ENCODE measurements around the gene TAOK3.

The TAOK3 gene

DNA sequence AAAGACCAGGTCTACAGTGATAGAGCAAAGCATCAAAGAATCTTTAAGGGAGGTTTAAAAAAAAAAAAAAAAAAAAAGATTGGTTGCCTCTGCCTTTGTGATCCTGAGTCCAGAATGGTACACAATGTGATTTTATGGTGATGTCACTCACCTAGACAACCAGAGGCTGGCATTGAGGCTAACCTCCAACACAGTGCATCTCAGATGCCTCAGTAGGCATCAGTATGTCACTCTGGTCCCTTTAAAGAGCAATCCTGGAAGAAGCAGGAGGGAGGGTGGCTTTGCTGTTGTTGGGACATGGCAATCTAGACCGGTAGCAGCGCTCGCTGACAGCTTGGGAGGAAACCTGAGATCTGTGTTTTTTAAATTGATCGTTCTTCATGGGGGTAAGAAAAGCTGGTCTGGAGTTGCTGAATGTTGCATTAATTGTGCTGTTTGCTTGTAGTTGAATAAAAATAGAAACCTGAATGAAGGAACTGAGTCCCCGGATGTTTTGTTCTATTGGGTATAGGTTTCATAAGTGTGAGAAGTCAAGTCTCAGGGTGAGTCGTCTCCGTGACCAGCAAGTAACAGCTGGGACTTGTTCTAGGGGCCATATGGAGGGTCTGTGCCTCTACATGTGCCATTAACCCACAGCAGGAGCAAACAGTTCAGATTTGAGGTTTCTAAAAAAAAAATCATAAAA, 227.5 kb downstream of the TAOK3 start:
- Mint-ChIP-seq H3K36me3 (ENCODE audit: low read depth) (peaks cover 68% of the 10 kb centered on the region), H3K9me3 (no peaks in the 10 kb centered on the region), H3K4me3 (no peak overlapping the region), H3K4me1 (no peaks in the 10 kb centered on the region), H3K27me3 (ENCODE audit: low read depth) (no peaks in the 10 kb centered on the region), H3K27ac (no peak overlapping the region)
- TF ChIP-seq, protein P1, sequence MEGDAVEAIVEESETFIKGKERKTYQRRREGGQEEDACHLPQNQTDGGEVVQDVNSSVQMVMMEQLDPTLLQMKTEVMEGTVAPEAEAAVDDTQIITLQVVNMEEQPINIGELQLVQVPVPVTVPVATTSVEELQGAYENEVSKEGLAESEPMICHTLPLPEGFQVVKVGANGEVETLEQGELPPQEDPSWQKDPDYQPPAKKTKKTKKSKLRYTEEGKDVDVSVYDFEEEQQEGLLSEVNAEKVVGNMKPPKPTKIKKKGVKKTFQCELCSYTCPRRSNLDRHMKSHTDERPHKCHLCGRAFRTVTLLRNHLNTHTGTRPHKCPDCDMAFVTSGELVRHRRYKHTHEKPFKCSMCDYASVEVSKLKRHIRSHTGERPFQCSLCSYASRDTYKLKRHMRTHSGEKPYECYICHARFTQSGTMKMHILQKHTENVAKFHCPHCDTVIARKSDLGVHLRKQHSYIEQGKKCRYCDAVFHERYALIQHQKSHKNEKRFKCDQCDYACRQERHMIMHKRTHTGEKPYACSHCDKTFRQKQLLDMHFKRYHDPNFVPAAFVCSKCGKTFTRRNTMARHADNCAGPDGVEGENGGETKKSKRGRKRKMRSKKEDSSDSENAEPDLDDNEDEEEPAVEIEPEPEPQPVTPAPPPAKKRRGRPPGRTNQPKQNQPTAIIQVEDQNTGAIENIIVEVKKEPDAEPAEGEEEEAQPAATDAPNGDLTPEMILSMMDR (IDR thresholded peaks at IDR 0.05; ENCODE audit: unreplicated experiment in 3 of 3), result no peak

DNA sequence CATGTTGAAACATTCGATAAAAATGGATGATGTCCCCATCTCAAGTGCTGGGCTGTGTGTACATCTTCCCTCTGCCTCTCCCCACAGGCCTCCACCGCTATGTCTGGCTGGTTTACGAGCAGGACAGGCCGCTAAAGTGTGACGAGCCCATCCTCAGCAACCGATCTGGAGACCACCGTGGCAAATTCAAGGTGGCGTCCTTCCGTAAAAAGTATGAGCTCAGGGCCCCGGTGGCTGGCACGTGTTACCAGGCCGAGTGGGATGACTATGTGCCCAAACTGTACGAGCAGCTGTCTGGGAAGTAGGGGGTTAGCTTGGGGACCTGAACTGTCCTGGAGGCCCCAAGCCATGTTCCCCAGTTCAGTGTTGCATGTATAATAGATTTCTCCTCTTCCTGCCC, 228.2 kb downstream of the TAOK3 start:
- no peak overlapping the region for H3K4me3 Mint-ChIP-seq
- H3K9me3 Mint-ChIP-seq, result no peaks in the 10 kb centered on the region
- H3K4me1 Mint-ChIP-seq, result no peaks in the 10 kb centered on the region
- peaks cover 71% of the 10 kb centered on the region for H3K36me3 Mint-ChIP-seq (ENCODE audit: low read depth)
- H3K27ac Mint-ChIP-seq, result no peak overlapping the region
- no peaks in the 10 kb centered on the region for H3K27me3 Mint-ChIP-seq (ENCODE audit: low read depth)
- TF ChIP-seq, protein P1 (IDR thresholded peaks at IDR 0.05; ENCODE audit: unreplicated experiment in 3 of 3), result no peak

DNA sequence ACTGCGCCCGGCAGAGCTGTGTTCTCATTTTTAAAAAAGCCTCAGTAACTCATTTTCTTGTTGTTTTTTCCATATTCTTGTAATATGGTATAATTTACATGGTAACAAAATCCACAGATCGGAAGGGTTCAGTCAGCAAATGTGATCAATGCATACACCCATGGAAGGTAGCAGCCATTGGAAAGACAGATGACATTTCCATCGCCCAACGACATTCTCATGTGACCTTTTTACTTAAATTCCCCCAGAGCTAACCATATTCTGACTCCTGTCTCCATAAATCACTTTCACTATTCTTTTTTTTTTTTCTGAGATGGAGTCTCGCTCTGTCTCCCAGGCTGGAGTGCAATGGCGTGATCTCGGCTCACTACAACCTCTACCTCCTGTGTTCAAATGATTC, 231.9 kb downstream of the TAOK3 start:
- peaks cover 7% of the 10 kb centered on the region for H3K4me1 Mint-ChIP-seq
- TF ChIP-seq, protein P1 (IDR thresholded peaks at IDR 0.05; ENCODE audit: unreplicated experiment in 3 of 3), result no peak
- H3K4me3 Mint-ChIP-seq, result no peak overlapping the region
- H3K36me3 Mint-ChIP-seq (ENCODE audit: low read depth), result peaks cover 58% of the 10 kb centered on the region
- H3K9me3 Mint-ChIP-seq, result no peaks in the 10 kb centered on the region
- no peak overlapping the region for H3K27ac Mint-ChIP-seq
- no peaks in the 10 kb centered on the region for H3K27me3 Mint-ChIP-seq (ENCODE audit: low read depth)

DNA sequence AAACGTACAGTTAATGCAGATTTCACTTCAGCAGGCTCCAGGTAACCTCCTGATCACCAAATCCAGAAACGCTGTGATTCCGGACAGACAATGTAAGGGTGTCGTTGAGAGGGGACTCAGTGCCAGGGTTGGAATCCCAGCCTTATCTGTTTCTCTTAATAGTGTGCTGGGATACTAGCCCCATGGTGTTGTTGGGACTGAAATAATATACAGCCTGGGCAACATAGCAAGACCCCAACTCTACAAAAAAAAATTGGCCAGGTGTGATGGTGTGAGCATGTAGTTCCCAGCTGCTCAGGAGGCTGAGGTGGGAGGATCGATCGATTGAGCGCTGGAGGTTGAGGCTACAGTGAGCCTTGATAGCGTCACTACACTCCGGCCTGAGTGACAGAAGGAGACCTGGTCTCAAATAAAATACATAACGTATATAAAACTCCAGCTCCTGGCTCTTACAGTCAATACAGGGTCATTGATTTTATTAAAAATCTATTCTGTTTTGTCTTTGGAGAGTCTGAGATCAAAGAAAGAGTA, 235.5 kb downstream of the TAOK3 start:
- Mint-ChIP-seq H3K27me3 (ENCODE audit: low read depth) (no peaks in the 10 kb centered on the region), H3K36me3 (ENCODE audit: low read depth) (peaks cover 33% of the 10 kb centered on the region), H3K9me3 (no peaks in the 10 kb centered on the region), H3K4me3 (peak overlapping the region; percentile 94 to 98 (median 95)), H3K27ac (peak overlapping the region; percentile 34 to 81 (median 46)), H3K4me1 (peaks cover 11% of the 10 kb centered on the region)
- TF ChIP-seq, protein P1 (IDR thresholded peaks at IDR 0.05; ENCODE audit: unreplicated experiment in 3 of 3), result no peak

DNA sequence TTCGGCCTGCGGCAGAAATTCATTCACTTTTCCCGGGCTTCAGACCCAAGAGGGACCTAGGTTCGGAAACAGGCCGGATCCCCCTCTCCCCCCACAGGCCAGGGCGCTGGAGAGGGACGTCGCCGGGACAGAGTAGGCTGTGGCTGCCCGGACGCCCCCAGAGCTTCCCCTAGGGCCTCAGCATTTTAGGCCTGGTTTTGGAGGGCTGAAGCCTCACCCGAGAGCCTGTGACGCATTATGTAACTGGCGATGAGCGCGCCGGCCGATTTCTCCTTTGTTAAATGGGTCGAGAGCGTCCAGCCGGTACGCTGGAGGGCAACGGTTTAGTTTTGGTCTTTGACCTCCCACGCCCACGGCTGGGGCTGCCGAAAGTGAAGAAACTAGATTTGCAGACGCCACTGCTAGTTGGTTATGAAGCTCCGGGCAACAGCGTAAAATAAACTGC, 236.1 kb downstream of the TAOK3 start:
- Mint-ChIP-seq H3K4me3 (peak overlapping the region; percentile 94 to 98 (median 95)), H3K27me3 (ENCODE audit: low read depth) (no peaks in the 10 kb centered on the region), H3K4me1 (peaks cover 16% of the 10 kb centered on the region), H3K9me3 (no peaks in the 10 kb centered on the region), H3K27ac (peak overlapping the region; percentile 34 to 81 (median 46)), H3K36me3 (ENCODE audit: low read depth) (peaks cover 29% of the 10 kb centered on the region)
- TF ChIP-seq, protein P1 (IDR thresholded peaks at IDR 0.05; ENCODE audit: unreplicated experiment in 3 of 3), result no peak
